Liver (tissue), 9 donors: ENCODE results near the gene DHX35. TPM values are rescaled to one million over a fixed set of nuclear protein-coding genes. Genes with fewer than 3 reads are reported as not detected.

Experiments used
- DNase-seq: peaks from one replicate; pipeline ENCODE4 v3.0.0-alpha.2; 2017; ENCODE audit warnings: low spot score
- H3K27ac ChIP-seq, 2 donors: one replicate each; pipeline ENCODE4 v1.7.0; 2013; ENCODE audit warnings: inconsistent platforms in 2 of 2, low read length in 2 of 2, control low read depth in 1 of 2, low read depth in 1 of 2, mild to moderate bottlenecking in 1 of 2
- H3K27me3 ChIP-seq, 4 donors: one replicate each; pipeline versions ENCODE4 v1.6.1 to v1.7.0; 2013; ENCODE audit warnings: low read length in 3 of 4, inconsistent platforms in 1 of 4, mild to moderate bottlenecking in 1 of 4, moderate library complexity in 1 of 4; ENCODE audit not compliant: control insufficient read depth in 4 of 4, insufficient read depth in 4 of 4
- H3K36me3 ChIP-seq, 4 donors: one replicate each; pipeline versions ENCODE4 v1.6.1 to v1.7.0; 2013; ENCODE audit warnings: low read length in 3 of 4, mild to moderate bottlenecking in 3 of 4, low read depth in 1 of 4, moderate library complexity in 1 of 4; ENCODE audit not compliant: control insufficient read depth in 4 of 4, insufficient read depth in 3 of 4
- H3K4me1 ChIP-seq, 4 donors: one replicate each; pipeline versions ENCODE4 v1.6.1 to v1.7.0; 2013; ENCODE audit warnings: low read length in 3 of 4, mild to moderate bottlenecking in 3 of 4, moderate library complexity in 1 of 4; ENCODE audit not compliant: control insufficient read depth in 4 of 4, insufficient read depth in 4 of 4
- H3K4me3 ChIP-seq, 3 donors: one replicate each; pipeline versions ENCODE4 v1.6.1 to v1.7.0; 2013; ENCODE audit warnings: low read length in 3 of 3, control low read depth in 1 of 3, low read depth in 1 of 3, mild to moderate bottlenecking in 1 of 3
- H3K9ac ChIP-seq, 2 donors: one replicate each; pipeline ENCODE4 v1.7.0; 2013; ENCODE audit warnings: low read length in 2 of 2, mild to moderate bottlenecking in 2 of 2, moderate library complexity in 2 of 2, control low read depth in 1 of 2, low read depth in 1 of 2
- H3K9me3 ChIP-seq, 4 donors: one replicate each; pipeline versions ENCODE4 v1.6.1 to v1.7.0; 2013; ENCODE audit warnings: low read length in 3 of 4; ENCODE audit not compliant: control insufficient read depth in 4 of 4
- CTCF ChIP-seq: fragments of 150-350 bp; IDR thresholded peaks from 2 replicates; pipeline ENCODE4 v1.5.1; 2017; ENCODE audit warnings: improper control_type of control experiment, low read depth, low read length; ENCODE audit not compliant: missing input control
- FOXA1 ChIP-seq: IDR thresholded peaks from 2 replicates; pipeline ENCODE4 v1.6.1; 2016; ENCODE audit warnings: antibody characterized with exemption
- HNF4A ChIP-seq, 2 donors: conservative IDR thresholded peaks; 2 replicates each; pipeline ENCODE4 v1.6.1; 2016; ENCODE audit warnings: antibody characterized with exemption in 2 of 2, mild to moderate bottlenecking in 2 of 2
- JUND ChIP-seq, 2 donors: IDR thresholded peaks; 2 replicates each; pipeline ENCODE4 v1.6.1; 2016; ENCODE audit warnings: antibody characterized with exemption in 2 of 2
- MAX ChIP-seq: IDR thresholded peaks from 2 replicates; pipeline ENCODE4 v1.6.1; 2016; ENCODE audit warnings: antibody characterized with exemption
- NR2F2 ChIP-seq: IDR thresholded peaks from 2 replicates; pipeline ENCODE4 v1.6.1; 2016; ENCODE audit warnings: antibody characterized with exemption
- RAD21 ChIP-seq, 2 donors: IDR thresholded peaks; 2 replicates each; pipeline ENCODE4 v1.6.1; 2016; ENCODE audit warnings: antibody characterized with exemption in 2 of 2, mild to moderate bottlenecking in 2 of 2
- REST ChIP-seq: IDR thresholded peaks from 2 replicates; pipeline ENCODE4 v1.6.1; 2016; ENCODE audit warnings: antibody characterized with exemption, mild to moderate bottlenecking
- RXRA ChIP-seq, 2 donors: IDR thresholded peaks; 2 replicates each; pipeline ENCODE4 v1.6.1; 2017 to 2018; ENCODE audit warnings: antibody characterized with exemption in 2 of 2, mild to moderate bottlenecking in 1 of 2
- SP1 ChIP-seq: IDR thresholded peaks from 2 replicates; pipeline ENCODE4 v1.6.1; 2018; ENCODE audit warnings: antibody characterized with exemption, mild to moderate bottlenecking
- WGBS: extraction: QIAGEN DNeasy Blood & Tissue Kit; methylation state at CpG from one replicate; pipeline ENCODE4 v1.1.7; 2013; 5-methylcytosine and 5-hydroxymethylcytosine counted together
- polyA plus RNA-seq, 2 donors: library from polyadenylated mRNA; stranded (reverse) in 1 of 2; unstranded in 1 of 2; fragments of 200-250 nt in 1 of 2; fragments of >200 nt in 1 of 2; fragmentation: Nextera tagmentation in 1 of 2; extraction: Ambion mirVana in 1 of 2; gene quantifications; one replicate each; pipeline versions ENCODE4 v1.2.1 to v1.2.3, GENCODE V29; 2013 to 2015
- total RNA-seq, 2 donors: library from RNA; depleted of rRNA; stranded (reverse); fragments of >200 nt; gene quantifications; one replicate each; pipeline ENCODE4 v1.2.3, GENCODE V29; 2014
- donor health status: healthy.
- donor health status: healthy.
- donor health status: healthy.
- donor health status: healthy.
- donor health status: healthy.

The DHX35 gene
- total and polyA plus RNA-seq, 4 donors = 2.7 to 10.6 (median 4.8) TPM

GRCh38 chr20:39047417-39047985 is 85.4 kb downstream of the DHX35 start:
- 62% methylated on average over 10 of the region's 10 CpGs for WGBS
- TF ChIP-seq SP1 = no peak
- no peak for TF ChIP-seq REST
- TF ChIP-seq CTCF = no peak
- TF ChIP-seq HNF4A (conservative IDR thresholded peaks at IDR 0.05) = no peak
- TF ChIP-seq RXRA (IDR thresholded peaks at IDR 0.05) = no peak
- TF ChIP-seq FOXA1 = no peak
- no peak for TF ChIP-seq JUND (IDR thresholded peaks at IDR 0.05)
- no peak for TF ChIP-seq NR2F2
- TF ChIP-seq MAX = no peak
- H3K4me3 ChIP-seq = no peak overlapping the region
- H3K27me3 ChIP-seq = no peaks in the 10 kb centered on the region
- no peak for DNase-seq
- H3K4me1 ChIP-seq = peaks cover 0 to 12% (median 5%) of the 10 kb centered on the region in 4 donors
- peaks cover 0 to 5% (median 1%) of the 10 kb centered on the region in 4 donors for H3K36me3 ChIP-seq
- H3K27ac ChIP-seq = no peak overlapping the region
- no peaks in the 10 kb centered on the region for H3K9me3 ChIP-seq
- no peak overlapping the region for H3K9ac ChIP-seq

DNA sequence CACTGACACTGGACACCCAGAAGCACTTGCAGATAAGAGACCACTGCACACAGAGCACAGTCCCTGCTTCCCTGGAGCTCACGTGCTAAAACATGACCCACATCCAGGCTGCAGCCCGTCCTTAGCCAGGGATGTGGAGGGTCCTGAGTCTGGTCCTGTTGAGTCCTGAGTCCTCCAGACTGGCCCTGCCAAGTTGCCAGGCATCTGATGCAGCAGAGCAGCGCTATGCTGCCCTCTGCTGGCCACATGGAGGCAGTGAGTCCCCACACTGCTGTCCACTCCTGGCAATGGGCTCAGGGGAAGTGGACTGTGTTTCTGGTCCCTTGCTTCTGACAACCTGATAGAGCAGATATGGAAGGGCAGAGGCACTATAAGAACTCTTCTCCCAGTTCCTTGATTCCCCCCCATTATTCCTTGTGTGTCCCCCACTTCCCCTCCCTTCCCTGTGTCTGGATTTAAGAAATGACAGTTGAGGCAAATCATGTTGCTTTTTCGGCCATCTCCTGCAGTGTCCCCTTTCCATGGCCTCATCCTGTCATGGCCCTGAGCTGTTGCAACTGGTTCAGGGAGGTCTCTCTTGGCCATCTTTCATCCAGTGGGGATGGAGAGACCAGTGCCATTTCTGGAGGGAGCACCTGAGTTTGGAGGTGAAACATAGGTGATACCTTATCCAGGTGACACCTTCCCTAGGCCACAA is 86.0 kb downstream of the DHX35 start:
- Histone ChIP-seq H3K27me3 (no peaks in the 10 kb centered on the region), H3K9ac (no peak overlapping the region), H3K4me3 (no peak overlapping the region), H3K27ac (no peak overlapping the region), H3K36me3 (no peaks in the 10 kb centered on the region), H3K4me1 (peaks cover 0 to 12% (median 5%) of the 10 kb centered on the region in 4 donors), H3K9me3 (no peaks in the 10 kb centered on the region)
- peak; percentile 77 for DNase-seq
- TF ChIP-seq RAD21 (IDR thresholded peaks at IDR 0.05) = peak; percentile 88 to 97
- peak; percentile 41 for TF ChIP-seq REST
- peak; percentile 96 for TF ChIP-seq CTCF
- no peak for TF ChIP-seq NR2F2
- 23% methylated on average over 4 of the region's 4 CpGs for WGBS
